Endothelial cell of umbilical vein (primary cell): ENCODE data around the gene INPP5B.

Source experiments
- MYC ChIP-seq: IDR thresholded peaks from one replicate; pipeline ENCODE4 v1.6.1; 2011; ENCODE audit warnings: mild to moderate bottlenecking, low read depth, low read length
- POLR2AphosphoS5 ChIP-seq: IDR thresholded peaks from 2 replicates; pipeline ENCODE4 v1.6.1; 2012; ENCODE audit warnings: low read depth, mild to moderate bottlenecking, control low read depth, low read length, moderate library complexity; ENCODE audit not compliant: insufficient read depth
- TF ChIP-seq, protein P1 (sequence below), 2 donors: IDR thresholded peaks; 1 replicate in 1 of 2; 2 replicates in 1 of 2; pipeline ENCODE4 v1.5.1; 2011; ENCODE audit warnings: low read length in 2 of 2, mild to moderate bottlenecking in 2 of 2, moderate library complexity in 2 of 2, control low read depth in 1 of 2, inconsistent platforms in 1 of 2, low read depth in 1 of 2; ENCODE audit not compliant: insufficient read depth in 1 of 2; ENCODE audit errors: extremely low read depth in 1 of 2

DNA sequence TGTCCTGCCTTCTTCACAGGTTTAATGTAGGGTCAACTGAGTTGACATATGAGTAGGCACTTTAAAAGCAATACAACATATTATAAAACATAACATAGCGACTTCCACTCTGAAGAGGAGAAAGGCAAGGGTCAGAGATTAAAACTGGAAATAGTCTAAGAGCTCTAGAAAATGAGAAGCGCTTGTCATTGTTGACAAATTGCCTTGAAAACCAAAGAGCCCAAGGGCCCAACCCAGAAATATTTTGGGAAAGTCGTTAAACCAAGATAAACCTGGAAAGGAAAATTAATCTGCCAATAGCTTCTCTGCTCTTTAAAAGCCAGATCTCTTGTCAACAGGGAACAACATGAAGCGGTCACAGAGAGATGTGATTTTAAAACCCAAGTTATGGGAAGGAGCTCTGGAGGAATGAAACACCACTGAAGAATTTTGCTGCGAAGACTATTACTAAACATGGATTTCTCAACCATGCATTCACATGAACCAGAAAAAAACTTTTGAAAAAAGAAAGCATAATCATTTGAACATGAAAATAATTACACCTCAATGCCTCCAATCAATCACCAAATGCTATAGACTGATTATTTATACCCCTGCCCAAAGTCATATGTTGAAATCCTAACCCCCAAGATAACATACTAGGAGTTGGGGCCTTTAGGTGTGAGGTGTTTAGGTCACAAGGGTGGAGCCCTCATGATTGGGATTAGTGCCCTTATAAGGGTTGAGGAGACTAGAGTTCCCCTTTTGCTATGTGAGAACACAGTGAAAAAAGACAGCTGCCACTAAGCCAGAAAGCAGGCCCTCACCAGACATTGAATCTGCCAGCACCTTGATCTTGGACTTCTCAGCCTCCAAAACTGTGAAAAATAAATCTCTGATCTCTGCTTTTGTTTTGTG lies 54.5 kb downstream of the INPP5B start:
- TF ChIP-seq MYC (no peak), POLR2AphosphoS5 (no peak)
- TF ChIP-seq, protein P1, sequence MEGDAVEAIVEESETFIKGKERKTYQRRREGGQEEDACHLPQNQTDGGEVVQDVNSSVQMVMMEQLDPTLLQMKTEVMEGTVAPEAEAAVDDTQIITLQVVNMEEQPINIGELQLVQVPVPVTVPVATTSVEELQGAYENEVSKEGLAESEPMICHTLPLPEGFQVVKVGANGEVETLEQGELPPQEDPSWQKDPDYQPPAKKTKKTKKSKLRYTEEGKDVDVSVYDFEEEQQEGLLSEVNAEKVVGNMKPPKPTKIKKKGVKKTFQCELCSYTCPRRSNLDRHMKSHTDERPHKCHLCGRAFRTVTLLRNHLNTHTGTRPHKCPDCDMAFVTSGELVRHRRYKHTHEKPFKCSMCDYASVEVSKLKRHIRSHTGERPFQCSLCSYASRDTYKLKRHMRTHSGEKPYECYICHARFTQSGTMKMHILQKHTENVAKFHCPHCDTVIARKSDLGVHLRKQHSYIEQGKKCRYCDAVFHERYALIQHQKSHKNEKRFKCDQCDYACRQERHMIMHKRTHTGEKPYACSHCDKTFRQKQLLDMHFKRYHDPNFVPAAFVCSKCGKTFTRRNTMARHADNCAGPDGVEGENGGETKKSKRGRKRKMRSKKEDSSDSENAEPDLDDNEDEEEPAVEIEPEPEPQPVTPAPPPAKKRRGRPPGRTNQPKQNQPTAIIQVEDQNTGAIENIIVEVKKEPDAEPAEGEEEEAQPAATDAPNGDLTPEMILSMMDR (IDR thresholded peaks at IDR 0.05; ENCODE audit: extremely low read depth in 1 of 2, insufficient read depth in 1 of 2, low read depth in 1 of 2, low read length in 2 of 2), result no peak
